Thyroid gland (tissue), 4 donors: ENCODE data around the gene TBCCD1.

Source experiments
- CTCF ChIP-seq, 6 experiments: fragments of 200-600 bp in 3 of 6; fragments of 450-650 bp in 3 of 6; sonication (generic) in 3 of 6; IDR thresholded peaks; one replicate each; pipeline ENCODE4 v1.5.1; 2016 to 2019; ENCODE audit warnings: antibody characterized with exemption in 6 of 6, mild to moderate bottlenecking in 2 of 6, inconsistent platforms in 1 of 6, moderate library complexity in 1 of 6
- POLR2A ChIP-seq, 2 donors: fragments of 450-650 bp; IDR thresholded peaks; one replicate each; pipeline ENCODE4 v1.6.1; 2017; ENCODE audit warnings: antibody characterized with exemption in 2 of 2, mild to moderate bottlenecking in 2 of 2, moderate library complexity in 1 of 2

- TF ChIP-seq CTCF (IDR thresholded peaks at IDR 0.05) (no peak), POLR2A (IDR thresholded peaks at IDR 0.05) (no peak)
Measured at GRCh38 chr3:186571644-186572013, 4.5 kb upstream of the TBCCD1 start.
